Measurements from ENCODE around the gene CPM. TPM values are rescaled to one million over a fixed set of nuclear protein-coding genes. Genes with fewer than 3 reads are reported as not detected.

The CPM gene
- total RNA-seq, 3 donors from 2014 or later (not counting 1 experiment from before 2014, with no cell fraction given): 0.25 to 1.6 (median 0.68) TPM

DNA sequence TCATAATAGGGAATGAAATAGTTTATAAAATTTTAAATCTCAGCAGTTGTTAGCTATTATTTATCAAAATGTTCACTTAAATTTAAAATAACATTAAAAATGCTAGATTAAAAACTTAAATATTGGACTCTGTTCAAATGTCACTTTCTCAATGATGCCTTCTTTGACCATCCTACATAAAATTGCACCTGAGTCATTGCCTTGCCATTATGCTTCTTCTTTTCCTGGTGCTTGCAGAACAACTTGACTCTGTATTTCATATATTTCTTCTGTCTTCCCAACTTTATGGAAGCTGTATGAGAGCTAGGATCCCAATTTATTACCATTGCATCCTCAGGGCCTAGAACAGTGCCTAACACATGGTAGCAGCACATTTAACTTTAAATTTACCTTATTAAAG lies 37.3 kb upstream of the CPM start:
- H3K4me1 Mint-ChIP-seq: no peaks in the 10 kb centered on the region
- H3K4me3 ChIP-seq (ENCODE audit: low read length): no peak overlapping the region
- DNase-seq (no peak), ATAC-seq (no peak)
- no peak for TF ChIP-seq CTCF (IDR thresholded peaks at IDR 0.05)
- no peaks in the 10 kb centered on the region for H3K9me3 Mint-ChIP-seq
- no peak overlapping the region for H3K27ac Mint-ChIP-seq
- H3K27me3 ChIP-seq (ENCODE audit: control insufficient read depth, insufficient read depth, low read length): no peaks in the 10 kb centered on the region
- H3K36me3 ChIP-seq (ENCODE audit: control insufficient read depth, insufficient read depth, low read length): no peaks in the 10 kb centered on the region
- H3K27me3 Mint-ChIP-seq (ENCODE audit: low read depth in 2 of 2): peaks cover 5 to 6% of the 10 kb centered on the region in 2 donors
- H3K36me3 Mint-ChIP-seq: no peaks in the 10 kb centered on the region
- no peak overlapping the region for H3K27ac ChIP-seq (ENCODE audit: low read length)
- no peaks in the 10 kb centered on the region for H3K9me3 ChIP-seq (ENCODE audit: control insufficient read depth, insufficient read depth, low read length)
- H3K4me3 Mint-ChIP-seq: no peak overlapping the region
- intact Hi-C loops (cut with micrococcal nuclease): no loop called here
- no peaks in the 10 kb centered on the region for H3K4me1 ChIP-seq (ENCODE audit: control insufficient read depth, insufficient read depth, low read length)

DNA sequence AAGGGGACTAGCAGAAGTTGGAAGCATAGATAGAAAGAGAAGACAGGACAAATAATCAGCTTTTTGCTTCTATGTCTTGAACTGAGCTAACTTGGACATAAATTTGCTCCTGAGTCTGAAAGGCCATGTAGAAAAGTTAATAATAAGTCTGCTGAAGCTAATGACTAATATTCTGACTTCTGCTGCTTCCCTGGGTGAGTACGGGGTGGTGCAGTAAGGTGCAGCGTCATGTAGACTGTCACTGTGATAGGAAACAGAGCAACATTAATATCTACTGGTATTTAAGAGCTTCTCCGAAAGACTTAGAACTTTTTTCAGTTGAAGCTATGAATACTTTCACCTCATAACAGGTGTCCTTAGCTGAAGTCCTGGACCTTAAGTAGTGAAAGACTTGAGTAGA lies 34.1 kb upstream of the CPM start:
- no peaks in the 10 kb centered on the region for H3K9me3 Mint-ChIP-seq
- no peaks in the 10 kb centered on the region for H3K36me3 Mint-ChIP-seq
- intact Hi-C loops (cut with micrococcal nuclease): no loop called here
- H3K27ac Mint-ChIP-seq: no peak overlapping the region
- 86% methylated on average over 3 of the region's 3 CpGs for WGBS (ENCODE audit: insufficient coverage)
- Histone ChIP-seq H3K9me3 (ENCODE audit: control insufficient read depth, insufficient read depth, low read length) (no peaks in the 10 kb centered on the region), H3K27ac (ENCODE audit: low read length) (no peak overlapping the region), H3K36me3 (ENCODE audit: control insufficient read depth, insufficient read depth, low read length) (no peaks in the 10 kb centered on the region), H3K4me1 (ENCODE audit: control insufficient read depth, insufficient read depth, low read length) (no peaks in the 10 kb centered on the region), H3K27me3 (ENCODE audit: control insufficient read depth, insufficient read depth, low read length) (no peaks in the 10 kb centered on the region), H3K4me3 (ENCODE audit: low read length) (no peak overlapping the region)
- ATAC-seq: no peak
- DNase-seq: no peak
- no peaks in the 10 kb centered on the region for H3K4me1 Mint-ChIP-seq
- H3K4me3 Mint-ChIP-seq: no peak overlapping the region
- peaks cover 6 to 13% of the 10 kb centered on the region in 2 donors for H3K27me3 Mint-ChIP-seq (ENCODE audit: low read depth in 2 of 2)
- no peak for TF ChIP-seq CTCF (IDR thresholded peaks at IDR 0.05)

DNA sequence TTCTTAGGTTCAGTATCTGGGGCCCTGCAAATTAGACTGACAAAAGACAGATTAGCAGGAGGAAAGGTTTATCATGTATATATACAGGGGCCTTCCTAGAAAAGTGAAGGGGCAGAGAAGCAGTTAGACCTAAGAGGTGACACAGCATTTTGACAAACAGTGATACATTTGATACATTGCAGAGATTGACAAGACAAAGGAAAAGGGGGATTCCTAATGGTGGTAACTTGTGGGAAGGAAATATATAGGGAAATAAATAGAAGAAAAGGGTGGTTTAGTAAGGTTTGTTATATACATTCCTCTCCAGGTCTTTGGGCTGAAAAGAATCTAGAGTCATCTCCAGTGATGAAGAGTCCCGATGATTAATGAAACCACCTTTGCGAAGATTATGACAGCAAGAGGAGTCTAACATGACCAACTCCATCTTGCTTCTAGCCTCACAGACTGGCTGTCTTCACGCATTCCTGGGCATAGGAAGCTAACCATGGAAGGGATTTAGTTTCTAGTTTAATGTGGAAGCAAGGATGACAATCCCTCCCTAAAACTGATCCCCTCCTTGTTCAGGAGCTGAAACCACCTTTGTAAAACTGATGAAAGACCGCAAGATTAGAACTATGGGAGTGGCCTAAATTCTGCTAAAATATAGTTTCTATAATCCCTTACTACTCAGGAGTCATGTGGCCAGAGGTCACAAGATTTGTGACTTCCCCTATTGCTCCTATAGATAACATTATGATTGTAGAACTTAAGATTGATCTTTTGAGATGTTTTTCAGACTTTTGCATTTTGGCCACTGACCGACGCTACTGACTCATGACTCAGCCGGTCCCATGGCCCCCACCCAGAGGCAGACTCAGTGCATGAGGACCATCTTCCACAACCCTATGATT lies 31.1 kb upstream of the CPM start:
- intact Hi-C loops (cut with micrococcal nuclease): no loop called here
- Mint-ChIP-seq H3K4me3 (no peak overlapping the region), H3K36me3 (no peaks in the 10 kb centered on the region), H3K9me3 (no peaks in the 10 kb centered on the region), H3K4me1 (peaks cover 0 to 3% of the 10 kb centered on the region in 2 donors), H3K27ac (no peak overlapping the region), H3K27me3 (ENCODE audit: low read depth in 2 of 2) (peaks cover 6 to 13% of the 10 kb centered on the region in 2 donors)
- Histone ChIP-seq H3K4me3 (ENCODE audit: low read length) (no peak overlapping the region), H3K27me3 (ENCODE audit: control insufficient read depth, insufficient read depth, low read length) (no peaks in the 10 kb centered on the region), H3K4me1 (ENCODE audit: control insufficient read depth, insufficient read depth, low read length) (no peaks in the 10 kb centered on the region), H3K27ac (ENCODE audit: low read length) (no peak overlapping the region), H3K9me3 (ENCODE audit: control insufficient read depth, insufficient read depth, low read length) (no peaks in the 10 kb centered on the region), H3K36me3 (ENCODE audit: control insufficient read depth, insufficient read depth, low read length) (no peaks in the 10 kb centered on the region)
- ATAC-seq (no peak), DNase-seq (no peak)
- TF ChIP-seq CTCF (IDR thresholded peaks at IDR 0.05): no peak
- WGBS (ENCODE audit: insufficient coverage): 95% methylated on average over 6 of the region's 7 CpGs

All from natural killer cell (primary cell).